NCI-H510A treated with DMSO at 0.1 percent for 48 hours (cell line): ENCODE data around the gene TMEM269.
"Not testable (repeated sequence)": the region's sequence is repeated elsewhere in the genome, so short reads cannot be mapped to it uniquely, and the experiment has no call there.

Experiments used
- DNase-seq: peaks from one replicate; lab custom pipeline; 2025; lab: John Stamatoyannopoulos, UW

TMEM269 gene

GRCh38 chr1:42748461-42749410 is 36.1 kb upstream of the TMEM269 start:
- DNase-seq: no peak

- DNase-seq: no peak
Measured at GRCh38 chr1:42750041-42750440, 34.8 kb upstream of the TMEM269 start.

- DNase-seq: not testable (repeated sequence)
Measured at GRCh38 chr1:42751511-42752070, 33.2 kb upstream of the TMEM269 start.

- no peak for DNase-seq
Measured at GRCh38 chr1:42752284-42752683, 32.5 kb upstream of the TMEM269 start.

GRCh38 chr1:42753070-42753469 is 31.7 kb upstream of the TMEM269 start:
- no peak for DNase-seq

GRCh38 chr1:42756956-42757891 is 27.6 kb upstream of the TMEM269 start:
- DNase-seq: peak; percentile 76

- DNase-seq: no peak
Measured at GRCh38 chr1:42757892-42758275, 26.9 kb upstream of the TMEM269 start.

GRCh38 chr1:42758641-42759040 is 26.1 kb upstream of the TMEM269 start:
- DNase-seq: no peak

- DNase-seq: no peak
Measured at GRCh38 chr1:42759114-42759513, 25.7 kb upstream of the TMEM269 start.

GRCh38 chr1:42761567-42761966 is 23.2 kb upstream of the TMEM269 start:
- no peak for DNase-seq

GRCh38 chr1:42762269-42762668 is 22.5 kb upstream of the TMEM269 start:
- no peak for DNase-seq

GRCh38 chr1:42765269-42765668 is 19.5 kb upstream of the TMEM269 start:
- no peak for DNase-seq

GRCh38 chr1:42765832-42766740 is 18.7 kb upstream of the TMEM269 start:
- DNase-seq: peak; percentile 56

- peak; percentile 96 for DNase-seq
Measured at GRCh38 chr1:42766741-42767509, 17.9 kb upstream of the TMEM269 start, which contains the start of the genes C1orf50 and P3H1. Gene C1orf50, plus strand, starts transcription at chr1:42767249. Its CDS starts 63 bp downstream, at chr1:42767312. Gene P3H1, minus strand, starts transcription at chr1:42767028. Its CDS starts 57 bp downstream, at chr1:42766971.

GRCh38 chr1:42767510-42768000 is 17.2 kb upstream of the TMEM269 start:
- peak; percentile 29 for DNase-seq

GRCh38 chr1:42768172-42768571 is 16.6 kb upstream of the TMEM269 start:
- DNase-seq: no peak

- no peak for DNase-seq
Measured at GRCh38 chr1:42769811-42770210, 15.0 kb upstream of the TMEM269 start.

- DNase-seq: no peak
Measured at GRCh38 chr1:42773420-42773819, 11.4 kb upstream of the TMEM269 start.

GRCh38 chr1:42774928-42775526 is 9.8 kb upstream of the TMEM269 start:
- no peak for DNase-seq

GRCh38 chr1:42776502-42776901 is 8.3 kb upstream of the TMEM269 start:
- DNase-seq: no peak
